ENCODE results near the gene S100A1. TPM values are rescaled to one million over a fixed set of nuclear protein-coding genes. Genes with fewer than 3 reads are reported as not detected.
"Not testable (repeated sequence)": the region's sequence is repeated elsewhere in the genome, so short reads cannot be mapped to it uniquely, and the experiment has no call there.

Gene S100A1
- total RNA-seq: 100 to 1,000 TPM; 139 to 498 (median 231) TPM

DNA sequence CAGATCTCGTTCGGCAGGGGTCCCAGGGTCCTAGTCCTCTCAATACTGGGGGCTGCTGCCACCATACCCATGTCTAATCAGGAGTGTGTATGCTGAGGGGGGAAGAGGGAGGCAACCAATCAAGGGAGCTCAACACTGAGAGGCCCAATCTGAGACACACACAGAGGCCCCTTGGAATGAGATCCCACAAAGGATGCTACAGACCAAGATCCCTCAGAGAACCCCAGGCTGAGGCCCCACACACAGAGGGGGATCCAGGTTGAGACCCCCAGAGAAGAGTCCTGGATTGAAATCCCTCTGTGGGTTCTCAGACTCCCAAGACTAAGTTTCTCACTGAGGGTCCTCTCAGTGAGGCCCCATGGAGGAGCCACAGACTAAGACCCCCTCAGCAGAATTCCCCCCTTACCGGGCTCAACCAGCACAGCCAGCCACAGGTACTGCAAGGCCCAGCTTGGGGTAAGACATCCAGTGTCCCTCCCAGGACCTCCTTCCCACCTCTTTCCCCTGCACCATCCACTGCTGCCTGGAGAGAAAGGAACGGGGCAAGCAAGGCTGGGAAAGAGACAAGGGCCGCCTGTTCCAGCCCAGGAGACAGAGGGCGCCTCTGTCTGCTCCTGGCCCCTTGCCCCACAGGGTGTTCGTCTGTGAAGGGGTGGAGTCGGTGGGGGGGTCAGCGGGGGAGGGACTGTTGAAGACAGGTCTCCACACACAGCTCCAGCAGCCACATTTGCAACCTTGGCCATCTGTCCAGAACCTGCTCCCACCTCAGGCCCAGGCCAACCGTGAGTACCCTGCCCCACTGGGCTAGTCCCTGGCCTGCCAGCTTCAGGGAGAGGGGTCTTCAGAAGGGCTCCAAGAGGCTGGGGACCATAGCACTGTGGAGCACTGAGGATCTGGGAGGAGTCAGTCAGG, at the start of gene S100A1:
S100A1 (plus strand) TSS at position 720 of the 912 bp plus-strand sequence. CDS start 2,088 bp downstream, outside the sequence.
- intact Hi-C loops (cut with DNase I): no loop called here
- Histone ChIP-seq H3K27me3 (no peaks in the 10 kb centered on the region), H3K27ac (peak within 1 kb of the TSS; percentile 96 to 99 (median 96)), H3K4me3 (replicated peaks in 1 of 3) (peak within 1 kb of the TSS in 2 of 3 donors; percentile 1 to 47), H3K9me3 (no peaks in the 10 kb centered on the region), H3K36me3 (peaks cover 0 to 2% of the 10 kb centered on the region in 2 donors), H3K4me1 (peaks cover 59 to 71% of the 10 kb centered on the region in 2 donors)
- WGBS, 2 donors: 57 to 68% methylated on average over 2 to 6 of the region's 10 CpGs
- DNase-seq: peak; percentile 85 to 86
- TF ChIP-seq POLR2A (IDR thresholded peaks at IDR 0.05): peak in 1 of 2 donors; percentile 6
- TF ChIP-seq, protein P1, sequence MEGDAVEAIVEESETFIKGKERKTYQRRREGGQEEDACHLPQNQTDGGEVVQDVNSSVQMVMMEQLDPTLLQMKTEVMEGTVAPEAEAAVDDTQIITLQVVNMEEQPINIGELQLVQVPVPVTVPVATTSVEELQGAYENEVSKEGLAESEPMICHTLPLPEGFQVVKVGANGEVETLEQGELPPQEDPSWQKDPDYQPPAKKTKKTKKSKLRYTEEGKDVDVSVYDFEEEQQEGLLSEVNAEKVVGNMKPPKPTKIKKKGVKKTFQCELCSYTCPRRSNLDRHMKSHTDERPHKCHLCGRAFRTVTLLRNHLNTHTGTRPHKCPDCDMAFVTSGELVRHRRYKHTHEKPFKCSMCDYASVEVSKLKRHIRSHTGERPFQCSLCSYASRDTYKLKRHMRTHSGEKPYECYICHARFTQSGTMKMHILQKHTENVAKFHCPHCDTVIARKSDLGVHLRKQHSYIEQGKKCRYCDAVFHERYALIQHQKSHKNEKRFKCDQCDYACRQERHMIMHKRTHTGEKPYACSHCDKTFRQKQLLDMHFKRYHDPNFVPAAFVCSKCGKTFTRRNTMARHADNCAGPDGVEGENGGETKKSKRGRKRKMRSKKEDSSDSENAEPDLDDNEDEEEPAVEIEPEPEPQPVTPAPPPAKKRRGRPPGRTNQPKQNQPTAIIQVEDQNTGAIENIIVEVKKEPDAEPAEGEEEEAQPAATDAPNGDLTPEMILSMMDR (IDR thresholded peaks at IDR 0.05): peak in 2 of 6 experiments; percentile 20 to 62

DNA sequence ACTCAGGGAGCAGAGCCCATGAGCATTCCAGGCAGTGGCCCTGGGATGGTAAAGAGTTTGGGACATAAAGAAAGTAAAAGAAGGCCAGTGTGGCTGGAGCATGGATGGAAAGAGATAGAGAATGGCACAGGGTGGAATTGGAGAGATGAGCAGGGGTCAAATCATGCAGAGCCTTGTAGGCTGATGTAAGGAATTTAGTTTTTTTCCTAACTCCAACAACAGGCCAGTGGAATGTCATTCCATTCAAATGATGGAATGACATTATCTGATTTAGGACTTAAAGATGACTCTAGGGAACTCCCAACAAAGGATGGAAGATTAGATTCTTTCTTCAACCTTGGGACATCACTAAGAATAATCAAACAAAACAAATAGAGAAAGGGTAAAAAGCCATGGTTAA, 49.7 kb upstream of the S100A1 start:
- Histone ChIP-seq H3K4me3 (replicated peaks in 1 of 3) (no peak overlapping the region), H3K27me3 (no peaks in the 10 kb centered on the region), H3K9me3 (no peaks in the 10 kb centered on the region), H3K4me1 (no peaks in the 10 kb centered on the region), H3K27ac (no peak overlapping the region), H3K36me3 (no peaks in the 10 kb centered on the region)
- TF ChIP-seq, protein P1 (IDR thresholded peaks at IDR 0.05): no peak
- no peak for TF ChIP-seq POLR2A (IDR thresholded peaks at IDR 0.05)
- intact Hi-C loops (cut with DNase I): loop anchor here (5.0 to 10.0 kb wide), 2 partner anchors 34 to 86 kb away; partner anchors contain the start of gene S100A16
- DNase-seq: no peak

DNA sequence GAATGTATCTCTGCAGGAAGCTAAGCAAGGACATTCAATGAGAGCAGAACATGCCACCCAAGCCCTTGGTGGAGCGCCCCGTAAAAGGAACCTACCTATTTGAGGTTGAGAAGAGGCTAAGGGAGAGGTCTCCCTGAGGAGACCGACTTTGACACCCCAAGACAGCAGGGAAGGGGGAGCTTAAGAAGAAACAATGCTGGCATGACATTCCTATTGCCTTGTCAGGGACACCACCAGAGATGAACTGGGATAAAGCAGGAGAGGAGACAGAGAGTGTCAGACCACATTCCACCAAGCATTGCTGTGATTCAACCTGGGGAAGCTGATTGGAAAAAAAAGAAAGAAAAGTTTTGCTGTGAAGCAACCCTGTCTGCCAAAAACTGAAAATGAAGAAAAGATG, 49.3 kb upstream of the S100A1 start:
- H3K4me1 ChIP-seq: no peaks in the 10 kb centered on the region
- H3K27me3 ChIP-seq: no peaks in the 10 kb centered on the region
- no peaks in the 10 kb centered on the region for H3K36me3 ChIP-seq
- no peaks in the 10 kb centered on the region for H3K9me3 ChIP-seq
- no peak overlapping the region for H3K27ac ChIP-seq
- WGBS, 2 donors: 83% methylated on average over 3 of the region's 3 CpGs
- intact Hi-C loops (cut with DNase I): loop anchor here (5.0 to 10.0 kb wide), 2 partner anchors 33 to 86 kb away; partner anchors contain the start of gene S100A16
- TF ChIP-seq, protein P1 (IDR thresholded peaks at IDR 0.05): no peak
- TF ChIP-seq POLR2A (IDR thresholded peaks at IDR 0.05): no peak
- no peak for DNase-seq
- no peak overlapping the region for H3K4me3 ChIP-seq (replicated peaks in 1 of 3)

DNA sequence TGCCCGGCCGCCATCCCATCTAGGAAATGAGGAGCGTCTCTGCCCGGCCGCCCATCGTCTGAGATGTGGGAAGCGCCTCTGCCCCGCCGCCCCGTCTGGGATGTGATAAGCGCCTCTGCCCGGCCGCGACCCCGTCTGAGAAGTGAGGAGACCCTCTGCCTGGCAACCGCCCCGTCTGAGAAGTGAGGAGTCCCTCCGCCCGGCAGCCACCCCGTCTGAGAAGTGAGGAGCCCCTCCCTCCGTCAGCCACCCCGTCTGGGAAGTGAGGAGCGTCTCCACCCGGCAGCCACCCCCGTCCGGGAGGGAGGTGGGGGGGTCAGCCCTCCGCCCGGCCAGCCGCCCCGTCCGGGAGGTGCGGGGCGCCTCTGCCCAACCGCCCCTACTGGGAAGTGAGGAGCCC, 45.4 kb upstream of the S100A1 start:
- DNase-seq; H3K36me3 ChIP-seq; H3K4me1 ChIP-seq; H3K9me3 ChIP-seq; H3K27ac ChIP-seq; H3K27me3 ChIP-seq; H3K4me3 ChIP-seq (replicated peaks in 1 of 3); intact Hi-C loops (cut with DNase I): not testable (repeated sequence)
- WGBS, 2 donors: 94 to 95% methylated on average over 10 to 16 of the region's 34 CpGs

DNA sequence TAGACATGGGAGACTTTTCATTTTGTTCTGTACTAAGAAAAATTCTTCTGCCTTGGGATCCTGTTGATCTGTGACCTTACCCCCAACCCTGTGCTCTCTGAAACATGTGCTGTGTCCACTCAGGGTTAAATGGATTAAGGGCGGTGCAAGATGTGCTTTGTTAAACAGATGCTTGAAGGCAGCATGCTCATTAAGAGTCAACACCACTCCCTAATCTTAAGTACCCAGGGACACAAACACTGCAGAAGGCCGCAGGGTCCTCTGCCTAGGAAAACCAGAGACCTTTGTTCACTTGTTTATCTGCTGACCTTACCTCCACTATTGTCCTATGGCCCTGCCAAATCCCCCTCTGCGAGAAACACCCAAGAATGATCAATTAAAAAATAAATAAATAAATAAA, 44.7 kb upstream of the S100A1 start:
- WGBS, 2 donors: 86 to 93% methylated on average over 3 of the region's 3 CpGs
- H3K27me3 ChIP-seq; H3K36me3 ChIP-seq; intact Hi-C loops (cut with DNase I); H3K4me3 ChIP-seq (replicated peaks in 1 of 3); DNase-seq; H3K27ac ChIP-seq; H3K9me3 ChIP-seq: not testable (repeated sequence)
- peaks cover 8 to 12% of the 10 kb centered on the region in 2 donors for H3K4me1 ChIP-seq

DNA sequence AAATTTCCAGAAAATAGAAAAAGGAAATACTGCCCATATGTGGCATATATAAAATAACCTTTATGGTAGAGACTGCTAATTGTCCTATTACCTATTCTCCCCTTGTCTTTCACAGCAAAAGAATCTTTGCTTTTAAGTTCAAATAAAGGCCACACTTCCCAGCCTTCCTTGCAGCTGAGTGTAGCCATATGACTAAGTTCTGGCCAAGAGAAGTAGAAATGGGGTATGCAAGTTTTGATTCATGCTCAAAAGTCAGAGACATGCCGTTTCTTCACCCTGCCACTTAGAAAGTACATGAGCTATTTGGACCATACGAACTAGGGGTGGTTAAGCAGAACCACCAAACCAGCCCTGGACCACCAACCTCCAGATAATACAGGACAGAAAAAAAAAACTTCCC, 44.3 kb upstream of the S100A1 start:
- H3K36me3 ChIP-seq: no peaks in the 10 kb centered on the region
- TF ChIP-seq POLR2A (IDR thresholded peaks at IDR 0.05): no peak
- TF ChIP-seq, protein P1 (IDR thresholded peaks at IDR 0.05): no peak
- H3K9me3 ChIP-seq: no peaks in the 10 kb centered on the region
- no peak overlapping the region for H3K27ac ChIP-seq
- H3K27me3 ChIP-seq: no peaks in the 10 kb centered on the region
- 83 to 90% methylated on average over 2 of the region's 2 CpGs for WGBS, 2 donors
- peaks cover 8 to 12% of the 10 kb centered on the region in 2 donors for H3K4me1 ChIP-seq
- intact Hi-C loops (cut with DNase I): no loop called here
- DNase-seq: no peak
- no peak overlapping the region for H3K4me3 ChIP-seq (replicated peaks in 1 of 3)

Data from thyroid gland (tissue), 4 donors.